Neural progenitor cell (in vitro differentiated cells): ENCODE data around the gene SCRG1. TPM values are rescaled to one million over a fixed set of nuclear protein-coding genes. Genes with fewer than 3 reads are reported as not detected.

Experiments used
- DNase-seq: peaks from one replicate; pipeline ENCODE4 v3.0.0-alpha.2; 2016; ENCODE audit warnings: low spot score
- H2AFZ ChIP-seq: fragments of 200-600 bp; sonication (generic); replicated peaks from 2 replicates; pipeline ENCODE4 v1.6.1; 2016; ENCODE audit warnings: antibody characterized with exemption
- H3F3A ChIP-seq: fragments of 200-600 bp; sonication (generic); 2 replicates; pipeline ENCODE4 v1.6.1; 2016; ENCODE audit warnings: antibody characterized with exemption, low read depth
- H3K27ac ChIP-seq: fragments of 200-600 bp; sonication (generic); 2 replicates; pipeline ENCODE4 v1.5.1; 2016; ENCODE audit warnings: mild to moderate bottlenecking
- H3K27me3 ChIP-seq: fragments of 200-600 bp; sonication (generic); 2 replicates; pipeline ENCODE4 v1.6.1; 2016; ENCODE audit warnings: mild to moderate bottlenecking, moderate library complexity
- H3K36me3 ChIP-seq: fragments of 200-600 bp; sonication (generic); 2 replicates; pipeline ENCODE4 v1.5.1; 2016
- H3K4me1 ChIP-seq: fragments of 200-600 bp; sonication (generic); 2 replicates; pipeline ENCODE4 v1.6.1; 2016; ENCODE audit warnings: mixed run types
- H3K4me2 ChIP-seq: fragments of 200-600 bp; sonication (generic); 2 replicates; pipeline ENCODE4 v1.6.1; 2016
- H3K4me3 ChIP-seq: fragments of 200-600 bp; sonication (generic); 2 replicates; pipeline ENCODE4 v1.5.1; 2016
- H3K79me2 ChIP-seq: fragments of 200-600 bp; sonication (generic); 2 replicates; pipeline ENCODE4 v1.6.1; 2016; ENCODE audit warnings: low read depth
- H3K9ac ChIP-seq: fragments of 200-600 bp; sonication (generic); 2 replicates; pipeline ENCODE4 v1.6.1; 2016
- H3K9me3 ChIP-seq: fragments of 200-600 bp; sonication (generic); 2 replicates; pipeline ENCODE4 v1.5.1; 2016; ENCODE audit warnings: low read depth
- H4K20me1 ChIP-seq: fragments of 200-600 bp; sonication (generic); 2 replicates; pipeline ENCODE4 v1.6.1; 2016; ENCODE audit warnings: low read depth
- H3K27ac Mint-ChIP-seq: 3 replicates; pipeline ENCODE4 v1.8.0; 2021; ENCODE audit warnings: mixed read lengths
- H3K27me3 Mint-ChIP-seq: 2 replicates; pipeline ENCODE4 v1.8.0; 2022; ENCODE audit warnings: low read depth, mild to moderate bottlenecking, inconsistent platforms, moderate library complexity, mixed read lengths; ENCODE audit not compliant: insufficient read depth
- H3K36me3 Mint-ChIP-seq: 3 replicates; pipeline ENCODE4 v1.8.0; 2021; ENCODE audit warnings: mixed read lengths
- H3K4me1 Mint-ChIP-seq: 3 replicates; pipeline ENCODE4 v1.8.0; 2021; ENCODE audit warnings: mixed read lengths
- H3K4me3 Mint-ChIP-seq: 3 replicates; pipeline ENCODE4 v1.8.0; 2021; ENCODE audit warnings: mild to moderate bottlenecking, moderate library complexity, mixed read lengths
- H3K9me3 Mint-ChIP-seq: 3 replicates; pipeline ENCODE4 v1.8.0; 2020; ENCODE audit warnings: mixed read lengths
- EZH2 ChIP-seq: fragments of 200-600 bp; sonication (generic); IDR thresholded peaks from 2 replicates; pipeline ENCODE4 v1.6.1; 2017; ENCODE audit warnings: antibody characterized with exemption, mild to moderate bottlenecking, moderate library complexity
- EZH2phosphoT487 ChIP-seq: fragments of 200-600 bp; sonication (generic); IDR thresholded peaks from 2 replicates; pipeline ENCODE4 v1.6.1; 2017; ENCODE audit warnings: antibody characterized with exemption
- small RNA-seq: library from RNA; depleted of rRNA; stranded (forward); fragments of <200 nt; gene quantifications from one replicate; pipeline ENCODE3, GENCODE V24; 2015
- total RNA-seq: library from RNA; depleted of rRNA; stranded (reverse); fragments of >200 nt; gene quantifications from 2 replicates; pipeline ENCODE4 v1.2.3, GENCODE V29; 2015; ENCODE audit warnings: low replicate concordance
- TF ChIP-seq, protein P1 (sequence below): fragments of 200-600 bp; sonication (generic); IDR thresholded peaks from 2 replicates; pipeline ENCODE4 v1.5.1; 2017; ENCODE audit warnings: antibody characterized with exemption, mild to moderate bottlenecking

Gene SCRG1
- total RNA-seq, 1 donor from 2014 or later: 0.37 TPM

DNA sequence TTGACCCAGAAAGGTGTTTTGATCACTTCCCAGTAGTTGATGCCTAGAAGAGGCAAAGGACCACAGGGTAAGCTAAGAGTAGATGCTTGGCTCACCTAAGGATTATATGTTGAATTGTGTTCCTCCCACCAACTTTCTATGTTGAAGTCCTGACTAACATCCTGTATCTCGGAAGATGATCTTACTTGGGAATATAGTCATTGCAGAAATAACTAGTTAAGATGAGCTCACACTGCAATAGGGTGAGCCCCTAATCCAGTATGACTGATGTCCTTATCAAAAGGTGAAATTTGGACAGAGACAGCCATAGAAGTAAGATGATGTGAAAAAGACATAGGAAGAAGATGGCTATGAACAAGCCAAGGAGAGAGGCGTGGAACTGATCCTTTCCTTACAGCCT lies 61.5 kb downstream of the SCRG1 start:
- Histone ChIP-seq H3K27me3 (no peaks in the 10 kb centered on the region), H3K79me2 (peaks cover 45% of the 10 kb centered on the region), H4K20me1 (peaks cover 10% of the 10 kb centered on the region), H3K36me3 (peaks cover 7% of the 10 kb centered on the region), H2AFZ (no peak overlapping the region), H3K9ac (no peak overlapping the region), H3K4me3 (no peak overlapping the region), H3K4me2 (no peak overlapping the region), H3K27ac (no peak overlapping the region), H3K4me1 (peaks cover 34% of the 10 kb centered on the region), H3K9me3 (no peaks in the 10 kb centered on the region), H3F3A (peaks cover 32% of the 10 kb centered on the region)
- no peak for TF ChIP-seq EZH2
- TF ChIP-seq, protein P1, sequence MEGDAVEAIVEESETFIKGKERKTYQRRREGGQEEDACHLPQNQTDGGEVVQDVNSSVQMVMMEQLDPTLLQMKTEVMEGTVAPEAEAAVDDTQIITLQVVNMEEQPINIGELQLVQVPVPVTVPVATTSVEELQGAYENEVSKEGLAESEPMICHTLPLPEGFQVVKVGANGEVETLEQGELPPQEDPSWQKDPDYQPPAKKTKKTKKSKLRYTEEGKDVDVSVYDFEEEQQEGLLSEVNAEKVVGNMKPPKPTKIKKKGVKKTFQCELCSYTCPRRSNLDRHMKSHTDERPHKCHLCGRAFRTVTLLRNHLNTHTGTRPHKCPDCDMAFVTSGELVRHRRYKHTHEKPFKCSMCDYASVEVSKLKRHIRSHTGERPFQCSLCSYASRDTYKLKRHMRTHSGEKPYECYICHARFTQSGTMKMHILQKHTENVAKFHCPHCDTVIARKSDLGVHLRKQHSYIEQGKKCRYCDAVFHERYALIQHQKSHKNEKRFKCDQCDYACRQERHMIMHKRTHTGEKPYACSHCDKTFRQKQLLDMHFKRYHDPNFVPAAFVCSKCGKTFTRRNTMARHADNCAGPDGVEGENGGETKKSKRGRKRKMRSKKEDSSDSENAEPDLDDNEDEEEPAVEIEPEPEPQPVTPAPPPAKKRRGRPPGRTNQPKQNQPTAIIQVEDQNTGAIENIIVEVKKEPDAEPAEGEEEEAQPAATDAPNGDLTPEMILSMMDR: no peak
- TF ChIP-seq EZH2phosphoT487: no peak
- Mint-ChIP-seq H3K36me3 (peaks cover 11% of the 10 kb centered on the region), H3K27me3 (peaks cover 9% of the 10 kb centered on the region), H3K9me3 (peaks cover 3% of the 10 kb centered on the region), H3K27ac (no peak overlapping the region), H3K4me3 (no peak overlapping the region), H3K4me1 (peaks cover 39% of the 10 kb centered on the region)
- DNase-seq: no peak

DNA sequence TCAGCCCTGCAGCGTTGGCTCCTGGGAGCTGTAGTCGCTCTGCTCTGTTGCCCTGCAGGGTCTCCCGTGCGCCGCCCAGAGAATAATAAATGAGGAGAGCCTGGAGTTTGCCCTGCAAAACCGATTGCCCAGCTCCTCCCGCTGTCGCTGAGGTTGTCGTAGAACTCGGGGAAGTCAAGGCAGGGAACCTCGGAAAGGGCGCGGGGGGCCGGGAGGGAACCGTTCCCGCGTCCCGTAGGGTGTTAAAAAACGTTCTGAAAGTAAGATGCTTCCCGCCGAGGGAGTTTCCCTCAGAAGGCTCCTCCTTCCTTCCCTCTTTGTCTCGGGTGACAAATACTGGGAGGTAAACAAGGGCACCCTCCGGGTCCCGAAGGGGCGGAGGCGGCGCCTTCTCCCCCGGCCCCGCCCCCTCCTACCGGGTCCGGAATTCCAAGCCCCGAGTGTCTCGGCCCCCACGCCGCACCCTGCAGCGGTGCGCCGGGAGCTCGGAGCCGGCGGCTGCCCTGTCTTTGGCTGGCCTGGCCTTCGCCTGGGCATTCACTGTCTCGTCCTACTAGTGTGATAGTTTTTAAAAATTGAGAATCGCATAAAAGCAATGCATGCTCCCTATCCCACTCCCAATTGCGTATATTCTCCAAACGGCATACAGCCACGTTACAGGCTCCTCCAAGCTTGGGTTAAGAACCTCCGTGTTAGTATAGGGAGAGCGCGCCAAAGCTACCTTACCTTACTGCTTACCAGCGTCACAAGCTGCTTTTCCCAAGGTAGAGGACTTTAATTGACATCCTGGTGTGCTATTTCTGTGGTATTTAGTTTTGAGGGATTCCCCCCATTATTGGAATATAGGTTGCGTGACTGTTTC lies 63.8 kb downstream of the SCRG1 start:
- peaks cover 21% of the 10 kb centered on the region for H3K36me3 Mint-ChIP-seq
- peak overlapping the region; percentile 88 for H3K4me2 ChIP-seq
- peak overlapping the region; percentile 99 for H3K4me3 ChIP-seq
- peaks cover 69% of the 10 kb centered on the region for H3K79me2 ChIP-seq
- peak; percentile 96 for DNase-seq
- no peak for TF ChIP-seq EZH2phosphoT487
- TF ChIP-seq EZH2: no peak
- TF ChIP-seq, protein P1: no peak
- H2AFZ ChIP-seq: peak overlapping the region; percentile 97
- peaks cover 33% of the 10 kb centered on the region for H4K20me1 ChIP-seq
- H3K27me3 ChIP-seq: no peaks in the 10 kb centered on the region
- no peaks in the 10 kb centered on the region for H3K9me3 ChIP-seq
- peak overlapping the region; percentile 100 for H3K27ac Mint-ChIP-seq
- peaks cover 40% of the 10 kb centered on the region for H3F3A ChIP-seq
- peaks cover 27% of the 10 kb centered on the region for H3K36me3 ChIP-seq
- peak overlapping the region; percentile 100 for H3K4me3 Mint-ChIP-seq
- H3K27ac ChIP-seq: peak overlapping the region; percentile 98
- H3K9me3 Mint-ChIP-seq: peaks cover 3% of the 10 kb centered on the region
- peaks cover 9% of the 10 kb centered on the region for H3K27me3 Mint-ChIP-seq
- peak overlapping the region; percentile 87 for H3K9ac ChIP-seq
- H3K4me1 ChIP-seq: peaks cover 37% of the 10 kb centered on the region
- H3K4me1 Mint-ChIP-seq: peaks cover 32% of the 10 kb centered on the region

Small RNA genes lying within 50 kb of the gene (small RNA-seq; reads per million reads assigned to genes)
- gene RNU6-1096P: not detected

Other genes starting within 250 kb of the SCRG1 start
- 44.6 and 62.3 TPM in 2 replicates for gene GALNT7, start 230.3 kb downstream of the SCRG1 start, total RNA-seq
- 655 and 1,033 TPM in 2 replicates for gene HMGB2, start 64.8 kb downstream of the SCRG1 start, total RNA-seq
- 36.7 and 63.5 TPM in 2 replicates for gene SAP30, start 28.2 kb downstream of the SCRG1 start, total RNA-seq
- 0.09 TPM in 1 of 2 replicates, not detected in the other for gene HAND2, start 131.1 kb upstream of the SCRG1 start, total RNA-seq